Renal cortical epithelial cell (primary cell): Measurements from ENCODE around the gene ITGB1. TPM values are rescaled to one million over a fixed set of nuclear protein-coding genes. Genes with fewer than 3 reads are reported as not detected.
"Not testable (repeated sequence)": the region's sequence is repeated elsewhere in the genome, so short reads cannot be mapped to it uniquely, and the experiment has no call there.

Source experiments
- DNase-seq: peaks from one replicate; pipeline ENCODE4 v3.0.0-alpha.2; 2011; ENCODE audit warnings: low read depth
- total RNA-seq: library from RNA; depleted of rRNA; stranded (reverse); fragments of >200 nt; gene quantifications from 2 replicates; pipeline ENCODE4 v1.2.3, GENCODE V29; 2014

ITGB1 gene
- total RNA-seq, 1 donor from 2014 or later: 1,646 TPM

DNA sequence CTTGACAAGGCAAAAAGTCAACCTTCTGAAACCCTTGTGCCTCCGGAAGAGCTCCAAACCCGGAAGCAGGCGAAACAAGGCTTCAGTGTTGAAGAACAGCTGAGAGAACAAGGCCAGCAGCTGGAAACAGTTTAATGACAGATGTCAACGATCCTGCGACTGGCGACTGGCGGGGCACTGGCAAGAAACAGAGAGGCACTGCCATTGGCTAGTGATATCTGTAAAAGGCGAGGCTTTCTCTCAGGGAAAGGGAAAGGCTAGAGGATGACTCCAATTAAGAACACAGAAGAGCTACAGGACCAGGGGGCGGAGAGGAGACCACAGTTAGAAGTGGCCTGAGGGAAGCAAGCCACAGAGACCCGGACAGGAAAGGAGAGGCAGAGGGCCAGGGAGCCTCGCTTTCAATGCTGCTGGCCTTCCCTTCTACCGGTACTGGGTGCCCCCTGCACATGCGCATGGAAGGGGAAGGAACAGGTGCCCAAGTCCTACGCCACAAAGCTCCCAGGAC lies 19.4 kb downstream of the ITGB1 start:
- no peak for DNase-seq

DNA sequence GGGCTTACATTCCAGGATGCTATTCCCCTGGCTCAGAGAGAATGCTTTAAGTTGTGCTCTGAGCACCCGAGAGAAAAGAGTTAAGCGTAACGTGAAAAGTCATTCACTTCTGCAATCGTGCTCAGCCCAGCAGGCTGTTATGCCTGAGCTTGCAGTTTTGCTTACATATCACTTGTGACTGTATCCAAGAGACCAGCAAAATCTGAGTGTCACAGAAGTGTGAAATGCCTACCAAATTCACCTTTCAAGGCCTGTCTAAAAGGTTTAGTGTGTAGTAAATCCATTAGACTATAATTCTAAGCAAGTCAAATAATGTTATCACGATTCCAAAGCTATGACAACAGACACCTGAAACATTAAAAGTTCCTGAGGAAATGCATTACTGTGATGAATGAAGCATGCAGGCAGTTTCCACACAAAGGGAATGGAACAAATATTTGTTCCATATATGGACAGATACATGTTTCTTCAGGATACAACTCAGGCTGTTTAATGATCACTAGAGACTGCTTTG lies 20.1 kb downstream of the ITGB1 start:
- peak; percentile 87 for DNase-seq

DNA sequence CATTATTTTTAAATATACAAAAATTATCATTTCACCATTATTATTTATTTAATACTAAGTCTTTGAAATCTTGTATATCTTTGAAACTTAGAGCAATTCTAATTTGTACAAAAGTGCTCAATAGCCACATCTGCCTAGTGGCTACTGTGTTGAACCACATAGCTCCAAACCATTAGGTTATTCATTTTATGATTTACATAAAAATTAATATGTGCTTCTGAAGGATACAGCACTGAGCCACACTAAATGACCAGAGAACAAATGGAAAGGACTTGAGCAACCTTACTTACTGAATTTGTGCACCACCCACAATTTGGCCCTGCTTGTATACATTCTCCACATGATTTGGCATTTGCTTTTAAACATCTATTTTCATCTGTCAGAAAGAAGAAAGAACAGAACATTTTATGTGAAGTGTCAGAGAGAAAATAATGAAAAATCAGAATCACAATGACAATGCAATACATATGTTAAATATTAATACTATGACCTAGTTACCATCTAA lies 25.8 kb downstream of the ITGB1 start:
- no peak for DNase-seq

DNA sequence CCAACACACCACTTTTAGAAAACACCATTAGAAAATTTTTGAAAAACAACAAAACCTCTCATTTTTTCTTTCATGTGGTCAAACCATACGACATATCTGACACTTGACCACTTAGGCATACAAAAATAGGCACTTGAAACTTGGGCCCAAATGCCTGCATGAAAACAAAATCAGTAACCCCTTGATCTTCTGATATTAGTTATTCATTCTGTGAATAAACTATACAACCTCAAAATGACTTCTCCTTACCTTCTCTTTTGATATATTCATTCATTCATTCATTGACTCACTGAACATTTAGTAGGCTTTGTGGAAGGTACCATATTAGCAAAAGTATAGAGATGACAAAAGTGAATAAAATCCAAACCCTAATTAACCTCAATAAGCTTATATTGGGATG lies 26.4 kb downstream of the ITGB1 start:
- DNase-seq: no peak

DNA sequence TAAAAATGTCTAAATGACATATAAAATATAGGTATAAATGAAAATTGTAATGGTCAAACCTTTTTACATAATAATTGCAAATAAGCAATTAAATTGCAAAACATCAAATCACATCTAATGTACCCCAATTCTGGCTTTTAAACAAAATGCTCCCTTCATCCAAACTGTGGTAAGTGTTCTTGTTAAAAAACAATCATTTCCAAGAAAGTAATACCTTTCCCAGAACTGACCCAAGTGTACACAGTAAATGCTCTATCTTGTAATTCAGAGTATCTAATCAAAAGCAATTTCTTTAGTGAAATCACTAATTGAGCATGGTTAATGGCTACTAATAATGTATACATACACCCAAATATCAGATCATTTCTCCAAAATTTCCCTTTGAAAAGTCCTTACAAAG lies 28.0 kb downstream of the ITGB1 start:
- no peak for DNase-seq

DNA sequence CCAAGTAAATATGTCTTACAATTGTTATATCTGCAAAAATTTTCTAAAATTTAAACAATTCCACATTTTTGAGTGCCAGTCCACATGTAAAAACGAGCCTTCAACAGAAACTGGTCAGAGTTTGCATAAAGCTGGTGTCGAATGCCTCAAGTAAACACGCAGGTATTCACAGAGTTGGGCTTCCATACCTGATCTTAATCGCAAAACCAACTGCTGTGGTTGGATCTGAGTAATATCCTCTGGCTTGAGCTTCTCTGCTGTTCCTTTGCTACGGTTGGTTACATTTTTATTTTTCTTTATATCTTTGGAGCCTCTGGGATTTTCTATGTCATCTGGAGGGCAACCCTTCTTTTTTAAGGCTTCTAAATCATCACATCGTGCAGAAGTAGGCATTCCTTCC lies 28.4 kb downstream of the ITGB1 start:
- DNase-seq: peak; percentile 70

DNA sequence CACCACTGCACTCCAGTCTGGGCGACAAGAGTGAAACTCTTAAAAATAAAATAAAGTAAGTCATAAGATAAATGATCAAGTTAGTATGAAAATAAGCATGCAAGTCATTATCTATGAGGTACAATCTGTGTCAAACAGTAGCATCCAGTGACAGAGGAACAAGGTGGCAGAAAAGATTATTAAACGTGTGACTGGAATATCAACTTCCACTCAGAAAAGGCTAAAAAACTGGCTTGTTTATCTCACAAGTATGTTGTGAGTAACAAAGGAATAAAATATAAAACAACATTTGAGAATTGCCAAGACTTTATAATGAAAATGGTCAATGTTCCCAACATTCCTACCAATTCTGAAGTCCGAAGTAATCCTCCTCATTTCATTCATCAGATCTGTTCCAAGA lies 30.3 kb downstream of the ITGB1 start:
- no peak for DNase-seq

DNA sequence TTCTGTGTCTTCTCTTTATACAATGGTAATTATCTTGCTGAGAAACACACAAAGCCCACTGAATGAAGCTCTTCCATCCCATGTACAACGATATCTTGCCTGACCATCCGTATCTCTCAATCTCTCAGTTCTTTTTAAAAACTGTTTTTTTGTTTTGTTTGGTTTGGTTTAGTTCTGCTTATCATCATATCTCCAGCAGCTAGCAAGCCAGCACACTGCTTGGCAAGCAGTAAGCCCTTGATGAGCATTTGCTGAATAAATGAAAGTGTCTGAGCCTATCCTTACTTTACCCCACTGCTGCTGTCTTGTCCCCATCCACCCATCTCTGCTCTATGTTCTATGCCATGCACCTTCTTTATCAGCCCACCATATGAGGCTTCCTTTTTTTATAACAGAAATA lies 34.2 kb downstream of the ITGB1 start:
- no peak for DNase-seq

DNA sequence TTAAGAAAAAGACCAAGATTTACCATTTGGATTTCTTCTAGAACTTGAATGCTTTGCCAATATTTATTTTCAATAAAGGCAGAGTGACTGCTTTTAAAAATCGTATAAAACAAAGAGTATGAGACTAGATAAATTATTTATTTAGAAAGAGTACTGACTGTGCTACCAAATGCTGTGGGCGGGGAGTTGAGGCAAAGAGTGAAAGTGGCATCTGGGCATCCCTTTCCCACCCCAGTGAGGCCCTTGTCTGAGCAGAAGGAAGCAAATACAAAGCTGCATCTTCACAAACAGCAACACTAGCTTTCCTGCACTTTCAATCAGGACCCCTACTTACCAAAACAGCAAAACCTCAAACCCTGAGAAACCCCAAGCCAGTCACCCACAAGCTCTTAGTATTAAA lies 34.9 kb downstream of the ITGB1 start:
- no peak for DNase-seq

DNA sequence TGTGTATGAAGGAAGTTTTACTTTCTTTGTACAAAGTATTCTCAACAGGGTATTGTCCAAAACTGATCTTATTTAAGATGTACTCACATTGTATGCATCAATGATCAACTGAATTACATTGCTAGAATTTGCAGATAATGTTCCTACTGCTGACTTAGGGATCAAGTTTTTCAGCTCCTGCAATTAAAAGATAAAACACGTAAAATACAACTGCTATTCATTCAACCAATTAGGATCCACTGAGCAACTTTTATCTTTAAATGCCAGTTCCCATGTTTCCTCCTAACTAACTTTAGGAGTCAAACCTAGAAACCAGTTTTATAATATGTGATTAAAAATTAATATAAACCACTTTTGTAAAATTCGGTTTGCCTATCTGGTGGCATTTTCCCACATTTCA lies 35.9 kb downstream of the ITGB1 start:
- DNase-seq: no peak

DNA sequence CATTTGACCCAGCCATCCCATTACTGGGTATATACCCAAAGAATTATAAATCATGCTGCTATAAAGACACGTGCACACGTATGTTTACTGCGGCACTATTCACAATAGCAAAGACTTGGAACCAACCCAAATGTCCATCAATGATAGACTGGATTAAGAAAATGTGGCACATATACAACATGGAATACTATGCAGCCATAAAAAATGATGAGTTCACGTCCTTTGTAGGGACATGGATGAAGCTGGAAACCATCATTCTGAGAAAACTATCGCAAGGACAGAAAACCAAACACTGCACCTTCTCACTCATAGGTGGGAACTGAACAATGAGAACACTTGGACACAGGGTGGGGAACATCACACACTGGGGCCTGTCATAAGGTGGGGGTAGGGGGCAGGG lies 40.2 kb downstream of the ITGB1 start:
- not testable (repeated sequence) for DNase-seq

DNA sequence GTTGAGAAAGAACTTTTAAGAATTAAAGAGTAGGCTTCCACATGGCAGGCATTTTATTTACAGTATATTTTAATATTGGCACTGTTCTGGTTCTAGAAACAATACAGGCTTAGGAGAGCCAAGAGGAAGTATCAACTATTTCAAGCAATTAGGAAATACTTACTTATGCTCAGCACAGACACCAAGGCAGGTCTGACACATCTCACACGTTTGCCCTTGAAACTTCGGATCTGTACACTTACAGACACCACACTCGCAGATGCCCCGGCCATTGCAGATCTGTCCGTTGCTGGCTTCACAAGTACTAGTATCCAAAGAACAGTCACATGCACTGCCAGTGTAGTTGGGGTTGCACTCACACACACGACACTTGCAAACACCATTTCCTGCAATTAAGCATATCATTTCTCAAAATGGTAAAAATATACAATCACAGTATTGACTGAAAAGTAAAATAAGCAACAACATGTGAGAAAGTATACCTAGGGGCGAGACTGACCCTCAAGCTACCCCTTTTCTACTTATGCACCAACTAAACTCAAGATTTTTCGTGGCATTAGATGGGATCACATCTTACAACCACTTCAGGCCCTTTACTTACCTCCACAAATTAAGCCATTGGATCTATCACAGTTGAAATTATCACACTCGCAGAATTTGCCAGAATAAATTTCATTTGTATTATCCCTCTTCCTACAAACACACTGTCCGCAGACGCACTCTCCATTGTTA lies 46.6 kb downstream of the ITGB1 start:
- DNase-seq: no peak

DNA sequence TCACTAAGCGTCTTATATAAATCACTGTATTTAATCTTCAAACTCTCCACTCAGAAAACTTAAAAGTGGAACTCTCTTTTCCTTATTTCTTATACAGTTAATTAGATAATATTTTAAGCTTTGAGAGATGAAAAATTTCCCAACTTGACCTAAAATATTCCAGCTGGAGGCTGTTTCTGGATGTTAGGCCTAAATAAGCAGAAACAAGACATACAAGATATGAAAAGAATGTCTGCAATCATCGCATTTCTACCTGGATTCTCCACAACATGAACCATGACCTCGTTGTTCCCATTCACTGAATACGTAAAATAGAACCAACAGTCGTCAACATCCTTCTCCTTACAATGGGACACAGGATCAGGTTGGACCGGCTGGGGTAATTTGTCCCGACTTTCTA lies 48.1 kb downstream of the ITGB1 start:
- not testable (repeated sequence) for DNase-seq

DNA sequence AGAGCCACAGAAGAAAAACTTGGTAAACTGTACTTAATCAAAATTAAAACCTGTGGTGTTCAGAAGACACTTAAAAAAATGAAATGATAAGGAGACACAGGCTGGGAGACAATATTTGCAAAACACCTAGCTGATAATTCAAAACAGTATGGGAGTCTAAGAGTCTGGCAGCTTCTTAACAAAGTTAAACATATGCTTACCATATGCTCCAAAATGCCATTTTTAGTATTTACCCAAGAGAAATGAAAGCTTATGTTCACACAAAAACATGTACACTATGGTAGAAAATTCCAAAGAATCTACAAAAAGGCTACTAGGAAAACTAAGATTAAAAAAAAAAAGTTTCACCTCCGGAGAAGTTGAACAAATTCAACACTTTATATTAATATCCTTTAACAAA lies 48.6 kb downstream of the ITGB1 start:
- DNase-seq: no peak

DNA sequence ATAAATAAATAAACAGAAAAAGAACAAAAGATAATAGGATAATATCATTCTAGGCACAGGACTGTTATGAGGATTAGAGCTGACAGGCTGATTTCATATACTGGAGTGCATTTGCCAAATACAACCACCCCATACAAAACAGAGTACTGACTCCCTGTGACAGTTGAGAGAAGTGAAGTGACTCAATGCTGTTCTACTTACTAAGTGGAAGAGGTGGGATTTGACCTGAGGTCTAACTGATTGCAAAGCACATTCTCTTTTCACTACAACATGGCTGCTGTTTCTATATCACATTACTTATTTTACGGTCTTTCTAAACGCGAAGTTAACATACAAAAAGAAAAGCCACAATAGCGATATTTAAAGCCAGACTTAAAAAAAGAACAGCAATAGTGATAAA lies 51.4 kb downstream of the ITGB1 start:
- DNase-seq: no peak

DNA sequence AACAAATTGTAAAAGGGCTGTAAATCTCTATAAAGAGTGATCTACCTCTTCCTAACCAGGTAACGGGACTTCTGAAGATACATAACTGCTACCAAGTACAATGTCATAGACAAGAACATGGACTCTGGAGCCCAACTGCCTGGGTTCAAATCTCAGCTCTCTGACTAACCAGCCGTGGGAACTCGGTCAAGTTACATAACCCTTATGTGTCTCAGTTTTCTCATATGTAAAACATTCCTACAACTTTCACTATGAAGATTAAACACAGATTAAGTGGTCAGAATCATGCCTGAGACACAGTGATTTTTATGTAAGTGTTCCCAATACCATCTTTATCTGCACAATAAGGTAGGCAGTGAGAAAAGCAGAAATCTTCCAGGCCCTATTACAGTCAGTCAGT lies 52.6 kb downstream of the ITGB1 start:
- no peak for DNase-seq

DNA sequence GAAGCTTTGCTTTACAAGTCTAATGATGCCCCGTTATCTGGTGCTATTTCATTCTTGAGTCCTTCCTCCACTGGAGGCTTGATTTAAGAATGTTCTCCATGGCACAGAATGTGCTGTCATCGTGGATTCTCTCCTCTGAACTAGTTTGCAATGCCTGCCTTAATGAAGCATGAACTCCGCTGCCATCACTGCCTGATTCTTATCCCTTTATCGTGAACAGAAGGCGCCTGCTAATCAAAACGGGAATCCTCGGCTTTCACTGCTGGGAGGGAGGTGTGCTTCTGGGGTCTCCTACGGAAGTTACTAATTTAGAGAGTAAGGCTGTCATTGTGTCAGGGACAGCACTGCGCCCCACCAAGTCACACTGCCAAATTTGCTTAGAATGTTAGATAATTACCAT lies 56.2 kb downstream of the ITGB1 start:
- DNase-seq: no peak

DNA sequence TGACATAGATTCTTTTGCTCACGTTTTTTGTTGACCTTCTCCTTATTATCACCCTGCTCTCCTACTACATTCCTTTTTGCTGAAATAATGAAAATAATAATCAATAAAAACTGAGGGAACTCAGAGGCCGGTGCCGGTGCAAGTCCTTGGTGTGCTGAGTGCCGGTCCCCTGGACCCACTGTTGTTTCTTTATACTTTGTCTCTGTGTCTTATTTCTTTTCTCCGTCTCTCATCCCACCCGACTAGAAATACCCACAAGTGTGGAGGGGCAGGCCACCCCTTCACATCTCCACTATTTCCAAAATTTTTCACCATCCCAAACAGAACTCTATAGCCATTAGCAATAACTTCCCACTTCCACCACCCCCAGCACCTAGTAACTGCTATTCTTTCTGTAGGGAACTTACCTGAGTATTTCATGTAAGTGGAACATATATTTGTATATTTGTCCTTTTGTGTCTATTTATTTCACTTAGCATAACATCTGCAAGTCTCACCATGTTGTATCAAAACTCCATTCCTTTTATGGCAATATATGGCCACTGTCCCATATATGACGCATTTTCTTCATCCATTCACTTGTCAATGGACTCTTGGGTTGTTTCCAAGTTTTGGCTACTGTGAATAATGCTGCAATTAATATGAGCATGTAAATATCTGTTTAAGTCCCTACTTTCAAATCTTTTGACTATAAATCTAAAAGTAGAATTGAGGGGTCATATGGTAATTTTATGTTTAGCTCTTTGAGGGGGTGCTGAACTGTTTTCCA lies 62.6 kb downstream of the ITGB1 start:
- DNase-seq: not testable (repeated sequence)

DNA sequence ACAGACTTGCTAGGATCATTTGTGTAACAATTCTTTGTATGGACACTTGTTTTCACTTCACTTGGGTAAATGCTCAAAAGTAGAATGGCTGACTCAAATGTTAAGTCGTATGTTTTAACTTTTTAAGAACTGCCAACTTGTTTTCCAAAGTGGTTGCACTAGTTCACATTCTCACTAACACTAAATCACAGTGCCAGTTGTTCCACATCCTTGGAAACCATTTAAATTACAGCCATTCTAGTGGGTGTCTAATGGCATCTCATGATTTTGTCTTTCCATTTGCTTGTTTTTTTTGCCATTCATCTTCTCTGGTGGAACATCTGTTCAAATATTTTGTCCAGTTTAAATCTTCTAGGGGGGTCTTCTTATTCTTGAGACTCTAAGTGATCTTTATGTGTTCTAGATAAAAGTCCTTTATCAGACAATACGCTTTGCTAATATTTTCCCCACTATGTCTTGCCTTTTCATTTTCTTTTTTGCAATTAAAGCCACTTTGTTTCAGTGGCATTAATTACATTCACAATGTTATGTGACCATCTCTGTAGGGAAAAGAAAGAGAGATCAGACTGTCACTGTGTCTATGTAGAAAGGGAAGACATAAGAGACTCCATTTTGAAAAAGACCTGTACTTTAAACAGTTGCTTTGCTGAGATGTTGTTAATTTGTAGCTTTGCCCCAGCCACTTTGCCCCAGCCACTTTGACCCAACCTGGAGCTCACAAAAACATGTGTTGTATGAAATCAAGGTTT lies 63.9 kb downstream of the ITGB1 start:
- no peak for DNase-seq

DNA sequence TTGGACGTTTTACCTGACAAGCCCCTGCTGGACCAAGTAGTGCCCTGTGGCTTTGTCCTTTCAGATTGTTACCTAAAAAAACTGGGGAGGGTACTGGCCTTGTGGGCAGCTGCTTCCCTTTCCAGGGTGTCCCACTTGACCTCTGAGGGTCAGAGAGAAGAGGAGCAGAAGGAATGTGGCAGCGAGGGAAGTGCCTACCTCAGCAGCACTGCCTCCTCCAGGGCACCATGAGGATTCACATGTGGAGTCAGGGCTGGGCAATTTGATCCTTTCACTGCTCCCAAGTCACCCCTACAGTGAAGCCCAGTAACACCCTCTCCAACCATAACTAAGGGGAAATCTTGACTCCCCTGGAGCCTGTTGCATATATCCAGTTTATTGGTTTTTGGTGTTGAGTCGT lies 64.6 kb downstream of the ITGB1 start:
- no peak for DNase-seq

DNA sequence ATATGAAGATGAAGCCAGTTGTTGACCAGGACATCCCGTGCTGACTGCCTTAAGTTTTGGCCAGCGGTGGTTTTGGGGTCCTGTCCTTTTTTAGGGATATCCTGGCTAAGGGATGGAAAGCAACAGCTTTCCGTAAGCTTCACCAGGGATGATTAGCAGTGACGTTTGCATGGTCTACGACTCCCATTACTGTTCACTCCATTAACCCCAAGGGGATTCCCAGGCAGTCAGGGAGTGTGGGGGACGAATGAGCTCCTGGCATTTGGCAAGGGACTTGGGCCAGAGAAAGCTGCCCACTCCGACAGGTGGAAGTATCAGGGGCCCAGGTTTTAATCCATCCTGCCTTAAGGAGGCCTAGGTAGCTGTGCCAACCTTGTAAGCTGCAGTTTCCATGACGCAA lies 66.8 kb downstream of the ITGB1 start:
- DNase-seq: no peak

DNA sequence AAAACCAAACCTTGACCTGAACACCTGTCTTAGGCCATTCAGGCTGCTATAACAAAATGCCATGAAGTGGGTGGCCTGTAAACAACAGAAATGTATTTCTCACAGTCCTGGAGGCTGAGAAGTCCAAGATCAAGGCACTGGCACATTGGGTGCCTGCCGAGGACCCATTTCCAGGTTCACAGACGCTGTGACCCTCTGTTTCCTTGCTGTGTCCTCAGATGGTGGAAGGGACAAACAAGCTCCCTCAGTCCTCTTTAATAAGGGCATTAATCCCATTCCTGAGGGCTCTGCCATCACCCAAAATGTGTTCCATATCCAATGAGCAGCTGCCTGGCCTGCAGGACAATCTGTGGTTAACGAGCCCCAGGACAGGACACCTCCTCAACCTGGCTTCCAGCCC lies 67.6 kb downstream of the ITGB1 start:
- no peak for DNase-seq
